Measurements from ENCODE around the gene ARHGAP44.

The ARHGAP44 gene

GRCh38 chr17:12859520-12859919 lies 70.2 kb downstream of the ARHGAP44 start:
- Histone ChIP-seq H3K4me2 (ENCODE audit: low read depth, low read length, poor library complexity, severe bottlenecking) (no peak overlapping the region), H2AFZ (ENCODE audit: low read length) (no peak overlapping the region), H3F3A (ENCODE audit: low read depth) (no peaks in the 10 kb centered on the region), H3K79me2 (ENCODE audit: insufficient read depth, low read length) (no peaks in the 10 kb centered on the region), H3K4me3 (ENCODE audit: low read length, poor library complexity, severe bottlenecking) (no peak overlapping the region), H3K27me3 (ENCODE audit: insufficient read depth, low read length, poor library complexity, severe bottlenecking) (no peaks in the 10 kb centered on the region), H3K9me3 (ENCODE audit: insufficient read depth, low read depth, low read length) (peaks cover 9% of the 10 kb centered on the region; the same call in 1 of the 2 replicates), H3K9me2 (replicated peaks; ENCODE audit: low read depth, low read length) (no peaks in the 10 kb centered on the region), H3K36me3 (ENCODE audit: insufficient read depth, low read length) (no peaks in the 10 kb centered on the region), H4K20me1 (ENCODE audit: insufficient read depth, low read length, poor library complexity, severe bottlenecking) (no peaks in the 10 kb centered on the region), H3K9ac (ENCODE audit: low read depth, low read length, poor library complexity, severe bottlenecking) (no peak overlapping the region), H3K4me1 (ENCODE audit: insufficient read depth, low read length, poor library complexity, severe bottlenecking) (no peaks in the 10 kb centered on the region)
- TF ChIP-seq CTCF (conservative IDR thresholded peaks at IDR 0.05; ENCODE audit: low read length): no peak
- TF ChIP-seq EZH2phosphoT487 (IDR thresholded peaks at IDR 0.05; ENCODE audit: borderline replicate concordance): no peak

GRCh38 chr17:12865769-12866168 lies 76.5 kb downstream of the ARHGAP44 start:
- no peaks in the 10 kb centered on the region for H3K27me3 ChIP-seq (ENCODE audit: insufficient read depth, low read length, poor library complexity, severe bottlenecking)

GRCh38 chr17:12866244-12866643 lies 76.9 kb downstream of the ARHGAP44 start:
- Histone ChIP-seq H3K36me3 (ENCODE audit: insufficient read depth, low read length) (no peaks in the 10 kb centered on the region), H3K79me2 (ENCODE audit: insufficient read depth, low read length) (no peaks in the 10 kb centered on the region), H3K4me1 (ENCODE audit: insufficient read depth, low read length, poor library complexity, severe bottlenecking) (no peaks in the 10 kb centered on the region), H3K9me2 (replicated peaks; ENCODE audit: low read depth, low read length) (no peaks in the 10 kb centered on the region), H3K9me3 (ENCODE audit: insufficient read depth, low read depth, low read length) (peaks cover 6% of the 10 kb centered on the region; the same call in 1 of the 2 replicates), H3K4me3 (ENCODE audit: low read length, poor library complexity, severe bottlenecking) (no peak overlapping the region), H4K20me1 (ENCODE audit: insufficient read depth, low read length, poor library complexity, severe bottlenecking) (no peaks in the 10 kb centered on the region), H3K27me3 (ENCODE audit: insufficient read depth, low read length, poor library complexity, severe bottlenecking) (no peaks in the 10 kb centered on the region), H3K4me2 (ENCODE audit: low read depth, low read length, poor library complexity, severe bottlenecking) (no peak overlapping the region), H3F3A (ENCODE audit: low read depth) (no peaks in the 10 kb centered on the region), H3K9ac (ENCODE audit: low read depth, low read length, poor library complexity, severe bottlenecking) (no peak overlapping the region), H2AFZ (ENCODE audit: low read length) (no peak overlapping the region)
- TF ChIP-seq EZH2phosphoT487 (IDR thresholded peaks at IDR 0.05; ENCODE audit: borderline replicate concordance) (no peak), CTCF (conservative IDR thresholded peaks at IDR 0.05; ENCODE audit: low read length) (no peak)

More at GRCh38 chr17:12865769-12866168, 76.5 kb downstream of the ARHGAP44 start:
- Histone ChIP-seq H3K9me2 (replicated peaks; ENCODE audit: low read depth, low read length) (no peaks in the 10 kb centered on the region), H3K79me2 (ENCODE audit: insufficient read depth, low read length) (no peaks in the 10 kb centered on the region), H3K36me3 (ENCODE audit: insufficient read depth, low read length) (no peaks in the 10 kb centered on the region), H3K4me1 (ENCODE audit: insufficient read depth, low read length, poor library complexity, severe bottlenecking) (no peaks in the 10 kb centered on the region), H4K20me1 (ENCODE audit: insufficient read depth, low read length, poor library complexity, severe bottlenecking) (no peaks in the 10 kb centered on the region), H3K9ac (ENCODE audit: low read depth, low read length, poor library complexity, severe bottlenecking) (no peak overlapping the region), H3F3A (ENCODE audit: low read depth) (no peaks in the 10 kb centered on the region), H3K4me3 (ENCODE audit: low read length, poor library complexity, severe bottlenecking) (no peak overlapping the region), H3K4me2 (ENCODE audit: low read depth, low read length, poor library complexity, severe bottlenecking) (no peak overlapping the region), H2AFZ (ENCODE audit: low read length) (no peak overlapping the region), H3K9me3 (ENCODE audit: insufficient read depth, low read depth, low read length) (peaks cover 6% of the 10 kb centered on the region; the same call in 1 of the 2 replicates)
- no peak for TF ChIP-seq EZH2phosphoT487 (IDR thresholded peaks at IDR 0.05; ENCODE audit: borderline replicate concordance)
- TF ChIP-seq CTCF (conservative IDR thresholded peaks at IDR 0.05; ENCODE audit: low read length): no peak
